NCI-H446 treated with DMSO at 0.1 percent for 48 hours (cell line): ENCODE results near the gene ZNF511.

Source experiments
- DNase-seq: peaks from one replicate; lab custom pipeline; 2025; lab: John Stamatoyannopoulos, UW

The ZNF511 gene

DNA sequence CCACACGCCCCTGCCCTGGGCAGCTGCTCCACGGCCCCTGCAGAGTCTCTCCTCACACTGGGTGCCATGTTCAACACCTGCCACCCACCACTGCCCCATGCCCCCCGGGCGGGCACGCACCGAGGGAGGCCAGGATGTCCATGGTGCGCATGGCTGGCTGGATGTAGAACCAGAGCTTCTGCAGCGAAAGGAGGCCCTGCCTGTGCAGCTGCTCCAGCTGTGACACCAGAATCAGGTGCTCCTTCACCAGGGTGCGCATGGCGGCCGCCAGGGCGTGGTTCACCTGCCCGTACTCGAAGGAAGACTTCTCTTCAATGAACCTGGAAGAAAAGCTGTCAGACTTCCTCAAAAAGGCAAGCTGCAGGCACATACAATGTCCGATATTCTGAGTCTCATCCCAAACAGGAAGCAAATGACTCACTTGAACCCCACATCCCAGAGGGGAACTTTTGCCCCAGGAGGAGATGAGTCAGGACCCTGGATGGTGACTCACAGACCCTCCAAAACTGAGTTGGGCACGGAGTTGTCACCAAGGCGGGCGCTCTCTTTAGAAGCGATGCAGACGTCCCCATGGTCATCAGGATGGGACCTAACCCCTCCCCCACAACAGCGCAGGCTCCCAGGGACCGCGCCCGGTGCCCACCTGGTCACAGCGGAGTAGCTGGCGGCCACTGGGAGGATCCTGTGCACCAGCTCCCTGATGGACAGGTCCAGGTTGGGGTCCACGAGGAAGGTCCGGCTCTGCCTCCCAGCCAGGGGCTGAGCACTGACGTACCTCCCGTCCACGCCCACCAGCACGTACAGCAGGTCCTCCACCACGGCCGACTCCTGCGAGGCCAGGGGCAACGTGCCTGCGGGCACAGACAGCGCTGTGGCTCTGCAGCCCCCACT is 15.6 kb upstream of the ZNF511 start:
- no peak for DNase-seq

DNA sequence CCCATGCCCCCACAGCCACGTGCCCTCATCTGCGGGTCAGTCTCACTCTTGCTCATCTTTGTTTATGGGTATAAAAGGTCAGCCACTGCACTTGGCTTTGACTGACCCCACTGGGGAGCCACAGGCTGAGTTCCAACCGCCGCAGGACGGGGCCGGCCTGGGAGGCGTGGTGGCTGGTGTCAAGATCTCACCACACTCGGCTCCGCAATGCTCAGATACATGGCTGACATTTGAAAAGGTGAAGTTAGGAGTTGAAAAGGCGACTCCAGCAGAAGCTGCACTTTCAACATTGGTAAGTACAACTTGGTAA is 14.9 kb upstream of the ZNF511 start:
- DNase-seq: no peak

DNA sequence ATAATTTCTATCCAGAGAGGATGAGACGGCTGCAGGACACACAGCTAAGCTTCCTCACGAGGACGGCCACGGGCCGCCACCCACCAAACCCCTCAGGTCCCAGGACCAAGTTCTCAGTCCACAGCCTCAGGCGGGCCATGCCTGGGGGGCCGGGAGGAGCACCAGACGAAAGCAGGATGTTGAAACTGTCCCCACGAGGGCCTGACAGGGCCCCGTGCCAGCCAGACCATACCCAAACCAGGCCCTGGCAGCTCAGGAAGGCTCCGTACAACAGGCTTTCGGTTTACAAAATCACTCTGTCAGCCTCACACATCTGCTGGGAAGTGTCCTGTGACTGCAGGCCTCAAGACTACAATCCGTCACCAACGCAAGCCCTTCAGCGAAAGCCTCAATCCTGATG is 14.5 kb upstream of the ZNF511 start:
- no peak for DNase-seq

DNA sequence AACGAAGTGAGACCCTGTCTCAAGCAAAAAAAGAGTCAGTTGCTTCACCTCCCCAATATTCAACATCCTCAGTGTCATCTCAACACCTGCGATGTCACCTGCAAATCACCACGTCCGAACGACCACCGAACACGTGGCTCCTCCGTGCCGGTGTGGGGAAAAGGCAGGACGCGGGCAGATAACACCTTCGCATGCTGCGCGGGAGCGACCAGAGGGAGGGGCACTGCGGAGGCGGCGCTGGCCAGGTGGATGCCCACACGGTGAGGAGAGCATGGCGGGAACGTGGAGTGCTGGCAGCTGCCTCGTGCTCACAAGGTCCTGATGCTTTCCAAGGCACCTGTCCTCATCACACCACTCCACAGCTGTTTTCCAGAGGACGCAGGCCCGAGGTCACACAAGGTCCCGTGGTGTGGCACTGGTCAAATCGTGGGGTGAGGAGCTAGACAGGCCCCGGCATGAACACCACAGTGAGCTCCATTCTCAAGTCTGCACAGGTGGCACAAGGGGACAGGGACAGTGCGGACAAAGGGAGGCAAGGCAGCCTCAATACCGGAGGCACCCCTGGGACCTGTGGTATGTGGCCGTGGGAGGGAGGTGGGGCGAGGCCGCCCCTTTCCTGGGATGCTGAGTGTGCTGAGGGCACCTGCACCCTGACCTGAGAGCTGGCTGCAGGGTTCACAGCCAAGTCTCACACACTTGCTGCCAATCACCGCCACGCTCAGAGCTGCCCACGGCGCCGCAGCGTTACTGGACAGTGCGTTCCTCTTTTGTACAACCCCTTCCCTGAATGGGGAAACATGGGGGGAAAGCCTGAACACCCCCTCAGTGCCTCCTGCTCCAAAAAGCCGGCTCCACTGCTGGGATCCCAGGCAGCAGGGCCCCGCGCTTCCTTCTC is 13.0 kb upstream of the ZNF511 start:
- DNase-seq: no peak

DNA sequence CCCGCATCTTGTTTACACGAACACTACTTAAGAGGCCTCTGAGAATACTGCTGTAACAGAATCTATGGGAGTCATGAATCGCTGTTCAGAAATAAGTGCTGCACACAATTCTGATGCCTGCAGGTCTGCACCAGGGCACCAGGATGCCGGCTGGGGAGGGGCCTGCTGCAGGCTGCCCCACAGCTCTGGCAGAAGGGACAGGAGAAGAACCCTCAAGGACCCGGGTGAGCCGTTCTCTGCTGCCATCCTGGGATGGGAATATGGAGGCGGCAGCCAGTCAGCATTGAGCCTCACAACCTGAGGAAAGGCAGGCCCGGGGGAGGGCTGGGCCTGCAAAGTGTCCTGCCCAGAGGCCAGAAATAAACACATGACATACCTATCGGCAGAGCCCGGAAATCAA is 11.2 kb upstream of the ZNF511 start:
- no peak for DNase-seq

DNA sequence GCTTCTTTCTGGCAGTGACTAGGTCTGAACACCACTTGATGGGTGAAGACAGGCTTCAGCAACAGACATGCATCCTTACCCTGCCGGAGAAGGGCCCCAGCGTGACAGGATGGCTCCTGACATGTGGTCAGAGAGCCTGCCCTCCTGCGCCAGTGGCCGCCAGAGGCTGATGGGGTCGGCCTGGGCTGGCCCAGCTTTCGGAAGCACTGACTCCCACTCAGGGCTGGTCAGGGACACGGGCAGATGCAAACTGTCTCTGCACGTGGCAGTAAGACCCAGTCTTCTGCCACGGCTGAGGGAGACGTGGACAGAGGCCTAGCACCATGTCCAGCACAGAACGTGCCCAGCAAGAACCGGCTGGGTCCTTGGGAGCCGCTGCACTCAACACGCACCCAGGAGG is 10.2 kb upstream of the ZNF511 start:
- no peak for DNase-seq

- DNase-seq: no peak
These were observed 9.5 kb upstream of the ZNF511 start for GRCh38 chr10:133299224-133299623.

- no peak for DNase-seq
These were observed 9.0 kb upstream of the ZNF511 start for GRCh38 chr10:133299738-133300137.

DNA sequence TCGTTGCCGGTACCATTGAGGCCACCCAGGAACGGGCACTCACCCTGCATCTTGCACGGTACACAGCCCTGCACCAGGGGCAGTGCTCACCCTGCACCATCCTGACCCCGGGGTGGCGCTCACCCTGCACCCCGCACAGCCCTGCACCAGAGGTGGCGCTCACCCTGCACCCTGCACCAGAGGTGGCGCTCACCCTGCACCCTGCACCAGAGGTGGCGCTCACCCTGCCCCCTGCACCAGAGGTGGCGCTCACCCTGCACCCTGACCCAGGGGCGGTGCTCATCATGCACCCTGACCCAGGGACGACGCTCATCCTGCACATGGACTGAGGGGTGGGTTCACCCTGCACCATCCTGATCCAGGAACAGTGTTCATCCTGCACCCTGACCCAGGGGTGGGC is 6.5 kb upstream of the ZNF511 start:
- no peak for DNase-seq

- DNase-seq: no peak
These were observed 5.5 kb upstream of the ZNF511 start for GRCh38 chr10:133303206-133303605.

GRCh38 chr10:133306097-133306476 is 2.6 kb upstream of the ZNF511 start:
- no peak for DNase-seq

- no peak for DNase-seq
These were observed 1.8 kb upstream of the ZNF511 start for GRCh38 chr10:133306941-133307379.

DNA sequence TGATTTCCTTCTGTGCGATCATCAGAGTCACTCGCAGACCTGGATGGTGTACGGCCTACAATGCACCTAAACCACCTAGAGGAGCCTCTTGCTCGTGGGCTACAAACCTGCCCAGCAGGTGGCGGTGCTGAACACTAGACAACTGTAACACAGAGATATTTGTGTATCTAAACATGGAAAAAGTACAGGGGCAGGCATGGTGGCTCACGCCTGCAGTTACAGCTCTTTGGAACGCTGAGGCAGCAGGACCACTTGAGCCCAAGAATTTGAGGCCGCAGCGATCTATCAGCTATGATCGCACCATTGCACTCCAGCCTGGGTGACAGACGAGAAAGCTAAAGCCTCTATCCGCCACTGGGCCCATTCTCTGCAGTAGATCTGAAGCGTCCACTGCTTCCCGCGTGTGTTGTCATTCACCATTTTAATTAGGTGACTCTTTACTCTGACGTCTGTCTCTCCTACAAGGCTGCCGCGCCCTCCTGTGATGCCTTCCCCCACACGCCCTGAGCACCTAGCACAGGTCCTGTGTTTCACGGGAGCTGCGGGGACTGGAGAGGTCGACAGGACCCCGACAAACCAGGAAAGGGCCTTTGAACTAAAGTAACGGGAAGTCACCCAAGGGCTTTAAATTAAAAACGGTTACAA is 816 bp upstream of the ZNF511 start:
- no peak for DNase-seq

DNA sequence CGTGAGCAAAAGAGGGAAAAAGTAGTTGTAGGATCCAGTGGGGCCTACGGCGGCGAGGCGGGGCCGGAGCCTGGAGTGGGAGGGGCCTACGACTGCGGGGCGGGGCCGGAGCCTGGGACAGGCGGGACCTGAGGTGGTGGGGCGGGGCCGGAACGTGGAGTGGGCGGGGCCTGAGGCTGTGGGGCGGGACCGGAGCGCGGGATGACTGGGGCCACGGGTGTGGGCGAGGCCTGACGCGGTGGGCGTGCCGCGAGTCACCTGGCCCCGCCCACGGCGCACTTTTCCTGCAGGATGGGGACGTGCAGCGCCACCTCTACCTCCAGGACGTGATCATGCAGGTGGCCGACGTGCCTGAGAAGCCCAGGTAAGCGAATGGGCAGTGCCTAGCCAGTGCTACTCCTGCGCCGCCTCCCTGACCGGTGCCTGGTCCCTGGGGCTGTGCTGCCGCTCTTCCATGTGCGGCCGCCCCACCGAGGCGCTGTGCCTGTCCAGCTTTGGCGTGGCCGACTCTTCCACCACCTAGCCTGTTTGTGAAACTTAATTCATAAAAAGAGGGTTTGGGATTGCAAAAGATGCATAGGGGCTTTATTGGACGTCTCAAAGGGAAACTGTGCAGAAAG is 496 bp downstream of the ZNF511 start:
- peak; percentile 25 for DNase-seq

DNA sequence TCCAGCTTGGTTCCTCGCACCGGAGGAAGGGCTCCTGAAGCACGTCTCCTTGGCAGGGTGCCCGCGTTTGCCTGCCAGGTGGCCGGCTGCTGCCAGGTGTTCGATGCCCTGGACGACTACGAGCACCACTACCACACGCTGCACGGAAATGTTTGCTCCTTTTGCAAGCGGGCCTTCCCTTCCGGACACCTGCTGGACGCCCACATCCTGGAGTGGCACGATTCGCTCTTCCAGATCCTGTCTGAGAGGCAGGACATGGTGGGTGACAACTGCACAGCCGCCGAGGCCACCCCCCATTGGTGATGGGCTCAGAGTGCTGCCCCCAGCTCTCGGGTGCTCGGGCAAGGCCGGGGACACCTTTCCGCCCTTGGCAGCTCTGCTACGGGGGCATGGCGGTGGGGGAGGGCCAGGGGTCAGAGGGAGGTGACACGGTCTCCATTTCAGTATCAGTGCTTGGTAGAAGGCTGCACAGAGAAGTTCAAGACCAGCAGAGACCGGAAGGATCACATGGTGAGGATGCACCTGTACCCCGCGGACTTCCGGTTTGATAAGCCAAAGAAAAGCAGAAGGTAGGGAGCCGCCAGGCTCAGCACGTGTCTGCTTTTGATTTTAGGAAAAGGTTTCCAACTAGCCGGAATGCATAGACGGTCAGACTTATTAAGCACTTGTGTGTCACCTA is 1.1 kb downstream of the ZNF511 start:
- no peak for DNase-seq

DNA sequence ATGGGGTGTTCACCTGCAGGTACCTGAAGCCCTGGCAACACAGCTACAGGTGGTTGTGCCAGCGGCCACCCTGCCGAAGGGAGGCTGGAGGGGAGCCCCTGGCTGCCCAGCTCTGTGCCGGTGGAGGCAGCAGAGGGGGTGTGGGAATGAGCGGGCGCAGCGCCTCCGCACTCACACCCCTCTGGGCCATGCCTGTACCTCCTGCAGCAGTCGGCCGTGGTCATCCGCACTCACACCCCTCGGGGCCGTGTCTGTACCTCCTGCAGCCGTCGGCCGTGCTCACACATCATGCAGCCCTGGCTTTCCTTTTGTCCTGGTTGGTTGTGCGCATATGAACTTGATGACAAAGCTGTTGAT is 1.7 kb downstream of the ZNF511 start:
- DNase-seq: no peak

GRCh38 chr10:133310789-133311188 is 2.1 kb downstream of the ZNF511 start:
- no peak for DNase-seq

- no peak for DNase-seq
These were observed 2.9 kb downstream of the ZNF511 start for GRCh38 chr10:133311570-133311969.

DNA sequence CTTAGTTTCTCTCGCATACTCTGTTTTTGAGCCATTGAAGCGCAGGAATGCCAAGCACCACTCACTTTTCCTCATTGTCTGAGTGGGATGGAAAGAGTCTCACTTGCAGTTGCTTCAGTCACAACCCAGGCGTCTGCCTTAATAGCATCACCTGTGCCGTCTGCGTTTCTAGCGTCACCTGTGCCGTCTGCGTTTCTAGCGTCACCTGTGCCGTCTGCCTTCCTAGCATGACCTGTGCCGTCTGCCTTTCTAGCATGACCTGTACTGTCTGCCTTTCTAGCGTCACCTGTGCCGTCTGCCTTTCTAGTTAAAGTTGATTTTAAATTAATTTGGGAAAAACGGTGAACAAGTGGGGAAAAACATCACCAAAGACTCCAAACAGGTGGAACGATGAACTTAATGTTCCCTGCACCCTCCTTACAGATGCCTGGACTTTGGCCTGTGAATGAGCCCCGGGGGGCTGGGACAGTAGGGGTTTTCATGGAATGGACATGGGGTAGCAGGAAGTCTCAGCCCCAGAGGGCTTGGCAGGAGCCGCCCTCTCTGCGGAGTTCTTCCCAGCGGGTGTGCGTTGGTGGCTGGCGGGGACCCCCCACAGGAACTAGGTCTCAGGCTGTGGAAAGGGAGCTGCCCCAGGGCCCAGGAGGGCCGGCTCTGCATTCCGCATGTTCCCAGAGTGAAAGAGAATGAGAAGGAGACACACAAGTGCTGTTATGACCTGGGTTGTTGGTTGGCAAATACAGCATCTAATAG is 3.5 kb downstream of the ZNF511 start:
- DNase-seq: no peak

- DNase-seq: no peak
These were observed 4.0 kb downstream of the ZNF511 start for GRCh38 chr10:133312769-133313145.

- DNase-seq: no peak
These were observed 4.5 kb downstream of the ZNF511 start for GRCh38 chr10:133313192-133313591.
